Stimulated activated CD8-positive, alpha-beta memory T cell treated with anti-CD3 and anti-CD28 coated beads, Interleukin-7, amount 100 ng/mL, for 48 hours (primary cell): ENCODE results near the gene EPHA2.

ENCODE experiments used
- DNase-seq, 2 donors: peaks; one replicate each; pipeline ENCODE4 v3.0.0-alpha.2; 2020; ENCODE audit warnings: low read depth in 1 of 2; ENCODE audit errors: extremely low read depth in 1 of 2

The EPHA2 gene

GRCh38 chr1:16076865-16077238 lies 79.0 kb downstream of the EPHA2 start:
- DNase-seq: no peak

- no peak for DNase-seq
Observed at GRCh38 chr1:16076031-16076864, 79.6 kb downstream of the EPHA2 start.

- no peak for DNase-seq
Observed at GRCh38 chr1:16075337-16076030, 80.4 kb downstream of the EPHA2 start.
